Measurements from ENCODE around the gene ALKBH6.
A peak's percentile ranks its signal among the peaks of the same experiment; 100 is the strongest.

ALKBH6 gene

GRCh38 chr19:36009633-36010379 is 4.2 kb downstream of the ALKBH6 start:
- Histone ChIP-seq H3K9me3 (ENCODE audit: control insufficient read depth in 2 of 2, low read length in 2 of 2) (no peaks in the 10 kb centered on the region), H3K9ac (ENCODE audit: low read depth in 1 of 2, low read length in 2 of 2) (peak overlapping the region; percentile 14 to 57), H3K4me3 (ENCODE audit: low read length in 2 of 2) (peak overlapping the region; percentile 56 to 62), H3K36me3 (ENCODE audit: control insufficient read depth in 2 of 2, insufficient read depth in 2 of 2, low read length in 2 of 2) (no peaks in the 10 kb centered on the region), H3K4me1 (ENCODE audit: control insufficient read depth in 2 of 2, insufficient read depth in 2 of 2, low read length in 2 of 2) (peaks cover 21 to 23% of the 10 kb centered on the region in 2 donors), H3K27me3 (ENCODE audit: control insufficient read depth in 2 of 2, insufficient read depth in 2 of 2, low read length in 2 of 2) (no peaks in the 10 kb centered on the region), H3K27ac (ENCODE audit: low read depth in 2 of 2, low read length in 2 of 2) (peak overlapping the region in 1 of 2 donors; percentile 9)

- H3K4me3 ChIP-seq (ENCODE audit: low read length in 2 of 2) = peak overlapping the region; percentile 56 to 62
- H3K27ac ChIP-seq (ENCODE audit: low read depth in 2 of 2, low read length in 2 of 2) = peak overlapping the region in 1 of 2 donors; percentile 9
- no peaks in the 10 kb centered on the region for H3K9me3 ChIP-seq (ENCODE audit: control insufficient read depth in 2 of 2, low read length in 2 of 2)
- H3K9ac ChIP-seq (ENCODE audit: low read depth in 1 of 2, low read length in 2 of 2) = peak overlapping the region; percentile 57 to 63
- H3K27me3 ChIP-seq (ENCODE audit: control insufficient read depth in 2 of 2, insufficient read depth in 2 of 2, low read length in 2 of 2) = no peaks in the 10 kb centered on the region
- H3K36me3 ChIP-seq (ENCODE audit: control insufficient read depth in 2 of 2, insufficient read depth in 2 of 2, low read length in 2 of 2) = no peaks in the 10 kb centered on the region
- peaks cover 17 to 18% of the 10 kb centered on the region in 2 donors for H3K4me1 ChIP-seq (ENCODE audit: control insufficient read depth in 2 of 2, insufficient read depth in 2 of 2, low read length in 2 of 2)
These were observed 4.8 kb downstream of the ALKBH6 start for GRCh38 chr19:36009220-36009619.

GRCh38 chr19:36008336-36008978 is 5.6 kb downstream of the ALKBH6 start, which contains the start of gene SYNE4:
Gene SYNE4 (minus strand): TSS chr19:36008813. CDS start chr19:36008681, 132 bp downstream.
- peak within 1 kb of the TSS; percentile 56 to 62 for H3K4me3 ChIP-seq (ENCODE audit: low read length in 2 of 2)
- no peaks in the 10 kb centered on the region for H3K36me3 ChIP-seq (ENCODE audit: control insufficient read depth in 2 of 2, insufficient read depth in 2 of 2, low read length in 2 of 2)
- H3K27me3 ChIP-seq (ENCODE audit: control insufficient read depth in 2 of 2, insufficient read depth in 2 of 2, low read length in 2 of 2) = no peaks in the 10 kb centered on the region
- no peaks in the 10 kb centered on the region for H3K9me3 ChIP-seq (ENCODE audit: control insufficient read depth in 2 of 2, low read length in 2 of 2)
- H3K9ac ChIP-seq (ENCODE audit: low read depth in 1 of 2, low read length in 2 of 2) = peak within 1 kb of the TSS; percentile 57 to 63
- peaks cover 14% of the 10 kb centered on the region in 2 donors for H3K4me1 ChIP-seq (ENCODE audit: control insufficient read depth in 2 of 2, insufficient read depth in 2 of 2, low read length in 2 of 2)
- H3K27ac ChIP-seq (ENCODE audit: low read depth in 2 of 2, low read length in 2 of 2) = peak within 1 kb of the TSS in 1 of 2 donors; percentile 9

- Histone ChIP-seq H3K27me3 (ENCODE audit: control insufficient read depth in 2 of 2, insufficient read depth in 2 of 2, low read length in 2 of 2) (no peaks in the 10 kb centered on the region), H3K9me3 (ENCODE audit: control insufficient read depth in 2 of 2, low read length in 2 of 2) (no peaks in the 10 kb centered on the region), H3K36me3 (ENCODE audit: control insufficient read depth in 2 of 2, insufficient read depth in 2 of 2, low read length in 2 of 2) (no peaks in the 10 kb centered on the region), H3K4me1 (ENCODE audit: control insufficient read depth in 2 of 2, insufficient read depth in 2 of 2, low read length in 2 of 2) (peaks cover 9 to 10% of the 10 kb centered on the region in 2 donors), H3K4me3 (ENCODE audit: low read length in 2 of 2) (no peak overlapping the region), H3K27ac (ENCODE audit: low read depth in 2 of 2, low read length in 2 of 2) (no peak overlapping the region), H3K9ac (ENCODE audit: low read depth in 1 of 2, low read length in 2 of 2) (no peak overlapping the region)
These were observed 7.1 kb downstream of the ALKBH6 start for GRCh38 chr19:36006955-36007354.

GRCh38 chr19:36003284-36003683 is 10.7 kb downstream of the ALKBH6 start:
- H3K27me3 ChIP-seq (ENCODE audit: control insufficient read depth in 2 of 2, insufficient read depth in 2 of 2, low read length in 2 of 2) = no peaks in the 10 kb centered on the region
- H3K4me3 ChIP-seq (ENCODE audit: low read length in 2 of 2) = no peak overlapping the region
- peaks cover 0 to 3% of the 10 kb centered on the region in 2 donors for H3K4me1 ChIP-seq (ENCODE audit: control insufficient read depth in 2 of 2, insufficient read depth in 2 of 2, low read length in 2 of 2)
- no peak overlapping the region for H3K9ac ChIP-seq (ENCODE audit: low read depth in 1 of 2, low read length in 2 of 2)
- no peak overlapping the region for H3K27ac ChIP-seq (ENCODE audit: low read depth in 2 of 2, low read length in 2 of 2)
- H3K36me3 ChIP-seq (ENCODE audit: control insufficient read depth in 2 of 2, insufficient read depth in 2 of 2, low read length in 2 of 2) = peaks cover 0 to 11% of the 10 kb centered on the region in 2 donors
- no peaks in the 10 kb centered on the region for H3K9me3 ChIP-seq (ENCODE audit: control insufficient read depth in 2 of 2, low read length in 2 of 2)

GRCh38 chr19:36001605-36002004 is 12.4 kb downstream of the ALKBH6 start:
- Histone ChIP-seq H3K9me3 (ENCODE audit: control insufficient read depth in 2 of 2, low read length in 2 of 2) (no peaks in the 10 kb centered on the region), H3K27ac (ENCODE audit: low read depth in 2 of 2, low read length in 2 of 2) (no peak overlapping the region), H3K36me3 (ENCODE audit: control insufficient read depth in 2 of 2, insufficient read depth in 2 of 2, low read length in 2 of 2) (peaks cover 0 to 13% of the 10 kb centered on the region in 2 donors), H3K4me3 (ENCODE audit: low read length in 2 of 2) (no peak overlapping the region), H3K9ac (ENCODE audit: low read depth in 1 of 2, low read length in 2 of 2) (no peak overlapping the region), H3K27me3 (ENCODE audit: control insufficient read depth in 2 of 2, insufficient read depth in 2 of 2, low read length in 2 of 2) (no peaks in the 10 kb centered on the region), H3K4me1 (ENCODE audit: control insufficient read depth in 2 of 2, insufficient read depth in 2 of 2, low read length in 2 of 2) (peaks cover 3 to 5% of the 10 kb centered on the region in 2 donors)

GRCh38 chr19:35996777-35997176 is 17.2 kb downstream of the ALKBH6 start:
- H3K27me3 ChIP-seq (ENCODE audit: control insufficient read depth in 2 of 2, insufficient read depth in 2 of 2, low read length in 2 of 2) = no peaks in the 10 kb centered on the region
- no peak overlapping the region for H3K27ac ChIP-seq (ENCODE audit: low read depth in 2 of 2, low read length in 2 of 2)
- peak overlapping the region; percentile 9 to 73 for H3K4me3 ChIP-seq (ENCODE audit: low read length in 2 of 2)
- H3K4me1 ChIP-seq (ENCODE audit: control insufficient read depth in 2 of 2, insufficient read depth in 2 of 2, low read length in 2 of 2) = peaks cover 12 to 21% of the 10 kb centered on the region in 2 donors
- no peaks in the 10 kb centered on the region for H3K9me3 ChIP-seq (ENCODE audit: control insufficient read depth in 2 of 2, low read length in 2 of 2)
- H3K36me3 ChIP-seq (ENCODE audit: control insufficient read depth in 2 of 2, insufficient read depth in 2 of 2, low read length in 2 of 2) = peaks cover 0 to 13% of the 10 kb centered on the region in 2 donors
- no peak overlapping the region for H3K9ac ChIP-seq (ENCODE audit: low read depth in 1 of 2, low read length in 2 of 2)

GRCh38 chr19:35995048-35995993 is 18.7 kb downstream of the ALKBH6 start, which contains the start of gene SDHAF1:
Gene SDHAF1 (plus strand): TSS chr19:35995188. CDS start chr19:35995275, 87 bp downstream.
- peak within 1 kb of the TSS; percentile 76 to 83 for H3K9ac ChIP-seq (ENCODE audit: low read depth in 1 of 2, low read length in 2 of 2)
- no peaks in the 10 kb centered on the region for H3K27me3 ChIP-seq (ENCODE audit: control insufficient read depth in 2 of 2, insufficient read depth in 2 of 2, low read length in 2 of 2)
- peaks cover 0 to 3% of the 10 kb centered on the region in 2 donors for H3K36me3 ChIP-seq (ENCODE audit: control insufficient read depth in 2 of 2, insufficient read depth in 2 of 2, low read length in 2 of 2)
- H3K9me3 ChIP-seq (ENCODE audit: control insufficient read depth in 2 of 2, low read length in 2 of 2) = no peaks in the 10 kb centered on the region
- H3K27ac ChIP-seq (ENCODE audit: low read depth in 2 of 2, low read length in 2 of 2) = peak within 1 kb of the TSS; percentile 66 to 85
- peaks cover 12 to 21% of the 10 kb centered on the region in 2 donors for H3K4me1 ChIP-seq (ENCODE audit: control insufficient read depth in 2 of 2, insufficient read depth in 2 of 2, low read length in 2 of 2)
- peak within 1 kb of the TSS; percentile 73 to 93 for H3K4me3 ChIP-seq (ENCODE audit: low read length in 2 of 2)

- Histone ChIP-seq H3K27me3 (ENCODE audit: control insufficient read depth in 2 of 2, insufficient read depth in 2 of 2, low read length in 2 of 2) (no peaks in the 10 kb centered on the region), H3K27ac (ENCODE audit: low read depth in 2 of 2, low read length in 2 of 2) (no peak overlapping the region), H3K4me3 (ENCODE audit: low read length in 2 of 2) (peak overlapping the region; percentile 73 to 93), H3K9ac (ENCODE audit: low read depth in 1 of 2, low read length in 2 of 2) (peak overlapping the region; percentile 41 to 46), H3K36me3 (ENCODE audit: control insufficient read depth in 2 of 2, insufficient read depth in 2 of 2, low read length in 2 of 2) (peaks cover 0 to 3% of the 10 kb centered on the region in 2 donors), H3K9me3 (ENCODE audit: control insufficient read depth in 2 of 2, low read length in 2 of 2) (no peaks in the 10 kb centered on the region), H3K4me1 (ENCODE audit: control insufficient read depth in 2 of 2, insufficient read depth in 2 of 2, low read length in 2 of 2) (peaks cover 12 to 19% of the 10 kb centered on the region in 2 donors)
These were observed 20.0 kb downstream of the ALKBH6 start for GRCh38 chr19:35993923-35994598.

Measured in mucosa of rectum (tissue), 2 donors.